Fibroblast of villous mesenchyme (primary cell): ENCODE data around the gene TMEM209. TPM values are rescaled to one million over a fixed set of nuclear protein-coding genes. Genes with fewer than 3 reads are reported as not detected.
"Not testable (repeated sequence)": the region's sequence is repeated elsewhere in the genome, so short reads cannot be mapped to it uniquely, and the experiment has no call there.

Source experiments
- DNase-seq: peaks from one replicate; pipeline ENCODE4 v3.0.0-alpha.2; 2010; ENCODE audit warnings: low read depth
- H3K4me3 ChIP-seq: 2 replicates; pipeline ENCODE4 v1.5.1; 2011; ENCODE audit warnings: low read depth, mild to moderate bottlenecking, low read length
- total RNA-seq: library from RNA; depleted of rRNA; stranded (reverse); fragments of >200 nt; gene quantifications from 2 replicates; pipeline ENCODE4 v1.2.3, GENCODE V29; 2012
- TF ChIP-seq, protein P1 (sequence below): IDR thresholded peaks from 2 replicates; pipeline ENCODE4 v1.5.1; 2012; ENCODE audit warnings: low read depth, mild to moderate bottlenecking, low read length; ENCODE audit not compliant: insufficient read depth

TMEM209 gene
- total RNA-seq, 1 donor: 16.4 TPM

DNA sequence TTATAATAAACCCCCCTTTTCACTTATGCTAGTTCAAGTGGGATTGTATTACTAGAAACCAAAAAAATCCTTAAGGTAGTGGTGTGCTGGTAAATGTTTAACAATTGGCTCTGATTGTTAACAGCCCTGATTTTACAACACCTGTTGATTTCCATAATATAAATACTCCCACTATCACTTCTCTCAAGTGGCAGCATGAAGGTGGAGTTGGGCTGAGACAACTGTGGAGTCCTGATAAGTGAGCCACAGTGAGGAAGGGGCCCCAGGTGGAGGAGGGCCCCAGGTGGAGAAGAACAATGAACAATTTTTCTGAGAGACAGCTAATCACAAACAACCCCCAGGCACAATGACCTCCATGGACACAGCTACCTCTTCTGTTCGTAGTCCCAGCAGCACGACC lies 28.9 kb upstream of the TMEM209 start:
- DNase-seq: no peak
- no peak overlapping the region for H3K4me3 ChIP-seq
- TF ChIP-seq, protein P1, sequence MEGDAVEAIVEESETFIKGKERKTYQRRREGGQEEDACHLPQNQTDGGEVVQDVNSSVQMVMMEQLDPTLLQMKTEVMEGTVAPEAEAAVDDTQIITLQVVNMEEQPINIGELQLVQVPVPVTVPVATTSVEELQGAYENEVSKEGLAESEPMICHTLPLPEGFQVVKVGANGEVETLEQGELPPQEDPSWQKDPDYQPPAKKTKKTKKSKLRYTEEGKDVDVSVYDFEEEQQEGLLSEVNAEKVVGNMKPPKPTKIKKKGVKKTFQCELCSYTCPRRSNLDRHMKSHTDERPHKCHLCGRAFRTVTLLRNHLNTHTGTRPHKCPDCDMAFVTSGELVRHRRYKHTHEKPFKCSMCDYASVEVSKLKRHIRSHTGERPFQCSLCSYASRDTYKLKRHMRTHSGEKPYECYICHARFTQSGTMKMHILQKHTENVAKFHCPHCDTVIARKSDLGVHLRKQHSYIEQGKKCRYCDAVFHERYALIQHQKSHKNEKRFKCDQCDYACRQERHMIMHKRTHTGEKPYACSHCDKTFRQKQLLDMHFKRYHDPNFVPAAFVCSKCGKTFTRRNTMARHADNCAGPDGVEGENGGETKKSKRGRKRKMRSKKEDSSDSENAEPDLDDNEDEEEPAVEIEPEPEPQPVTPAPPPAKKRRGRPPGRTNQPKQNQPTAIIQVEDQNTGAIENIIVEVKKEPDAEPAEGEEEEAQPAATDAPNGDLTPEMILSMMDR: no peak

DNA sequence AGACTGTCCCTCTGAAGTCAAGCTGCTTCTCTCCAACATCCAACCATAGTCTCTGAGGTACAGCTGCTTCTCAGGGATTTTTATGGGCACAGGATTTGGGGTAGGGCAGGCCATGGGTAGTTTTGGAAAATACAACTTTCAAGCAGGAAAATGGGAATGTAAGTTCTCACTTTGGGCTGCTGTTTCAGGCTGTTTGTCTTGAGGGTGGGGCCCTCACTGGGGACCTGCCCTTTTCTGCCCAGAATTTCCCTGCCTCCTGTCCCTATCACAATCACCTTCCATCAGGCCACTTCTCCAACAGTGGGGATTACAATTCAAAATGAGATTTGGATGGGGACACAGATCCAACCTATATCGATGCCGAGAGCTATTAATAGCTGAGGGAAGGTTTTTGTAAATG lies 27.0 kb upstream of the TMEM209 start:
- TF ChIP-seq, protein P1: no peak
- DNase-seq: no peak
- H3K4me3 ChIP-seq: no peak overlapping the region

DNA sequence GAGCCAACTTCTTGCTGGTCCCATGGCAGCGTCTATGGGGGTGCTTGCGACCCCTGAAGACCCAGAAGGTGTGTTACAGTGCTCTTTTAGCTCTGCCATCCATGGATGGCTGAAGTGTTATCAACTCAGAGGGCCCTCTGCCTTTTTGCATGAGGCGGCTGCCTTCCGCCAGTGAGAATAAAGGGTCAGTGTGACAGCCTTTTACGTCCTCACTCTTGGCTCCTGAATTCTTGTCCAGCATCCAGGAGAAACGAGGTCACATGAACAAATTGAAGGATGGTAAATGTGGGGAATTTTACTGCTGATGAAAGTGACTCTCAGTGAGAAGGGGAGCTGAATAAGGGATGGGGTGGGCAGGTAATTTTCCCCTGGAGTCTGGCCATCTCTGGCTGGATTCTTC lies 26.6 kb upstream of the TMEM209 start:
- TF ChIP-seq, protein P1: no peak
- H3K4me3 ChIP-seq: no peak overlapping the region
- no peak for DNase-seq

DNA sequence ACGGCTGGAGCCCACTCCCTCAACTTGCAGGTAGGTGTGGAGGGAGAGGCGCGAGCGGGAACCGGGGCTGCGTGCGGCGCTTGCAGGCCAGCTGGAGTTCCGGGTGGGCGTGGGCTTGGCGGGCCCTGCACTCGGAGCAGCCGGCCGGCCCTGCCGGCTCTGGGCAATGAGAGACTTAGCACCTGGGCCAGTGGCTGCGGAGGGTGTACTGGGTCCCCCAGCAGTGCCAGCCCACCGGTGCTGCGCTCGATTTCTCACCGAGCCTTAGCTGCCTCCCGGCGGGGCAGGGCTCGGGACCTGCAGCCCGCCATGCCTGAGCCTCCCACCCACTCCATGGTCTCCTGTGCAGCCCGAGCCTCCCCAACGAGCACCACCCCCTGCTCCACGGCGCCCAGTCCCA lies 24.8 kb upstream of the TMEM209 start:
- H3K4me3 ChIP-seq, DNase-seq: not testable (repeated sequence)

DNA sequence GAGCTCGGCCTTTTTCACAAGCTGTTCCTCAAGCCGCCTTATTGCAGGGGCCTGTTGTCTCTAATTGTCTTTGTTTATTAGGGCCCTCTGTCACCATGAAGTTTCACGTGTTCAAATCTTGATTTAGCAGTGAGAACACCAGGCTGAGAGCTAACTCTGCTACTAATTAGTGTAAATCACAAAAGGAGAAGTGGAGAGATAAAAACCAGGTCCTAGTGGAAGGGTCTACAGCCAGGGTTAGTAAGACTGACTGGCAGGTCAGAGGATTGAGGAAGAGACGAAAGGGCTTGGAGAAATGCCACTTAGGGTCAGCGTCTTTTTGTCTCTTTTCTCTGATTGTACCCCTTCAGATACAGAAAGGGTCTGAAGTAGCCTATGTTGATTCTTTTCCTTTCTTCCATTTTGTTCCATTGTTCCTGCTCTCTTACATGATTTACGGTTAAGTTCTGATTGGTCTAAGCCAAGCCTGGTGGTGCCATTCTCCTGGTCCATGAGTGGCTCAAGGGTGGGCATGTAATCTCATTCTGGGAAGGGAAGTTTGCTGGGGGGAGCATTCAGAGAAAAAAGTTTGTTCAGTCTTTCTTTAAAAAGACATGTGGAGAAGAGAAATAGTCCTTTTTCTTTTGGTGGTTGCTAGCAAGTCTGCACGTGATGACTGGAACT lies 23.8 kb upstream of the TMEM209 start:
- no peak overlapping the region for H3K4me3 ChIP-seq
- TF ChIP-seq, protein P1: no peak
- DNase-seq: no peak

DNA sequence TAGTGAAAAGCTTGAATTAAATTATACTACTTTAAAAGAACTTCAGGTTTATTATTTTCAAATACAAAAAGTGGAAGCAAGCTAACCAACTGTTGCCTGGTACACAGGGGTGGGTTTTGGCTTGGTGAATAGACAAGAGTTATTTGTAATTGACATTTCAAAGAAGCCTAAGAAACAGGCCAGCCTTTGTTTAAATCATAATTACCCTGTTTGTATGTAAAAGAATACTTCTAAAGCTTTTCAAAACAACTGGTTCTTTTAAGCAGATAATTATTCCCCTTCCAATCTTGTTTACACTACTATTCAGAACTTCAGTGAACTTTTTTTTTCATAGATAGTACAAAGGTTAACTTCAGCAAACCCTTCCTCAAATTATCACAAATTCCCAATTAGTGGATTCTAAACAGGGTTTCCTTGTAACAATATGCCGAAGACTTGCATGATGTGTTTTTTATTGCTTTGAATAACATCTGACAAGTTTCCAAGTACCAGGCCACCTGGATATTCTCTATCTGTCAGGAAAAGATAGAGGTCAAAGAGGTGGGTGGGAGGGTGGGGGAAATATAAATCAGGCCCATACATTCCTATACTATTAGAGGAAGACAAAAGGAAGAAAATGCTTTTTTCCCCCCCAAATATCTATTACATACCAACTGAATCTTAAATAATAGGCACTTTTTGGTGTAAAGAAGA lies 22.8 kb upstream of the TMEM209 start:
- DNase-seq: peak; percentile 42
- no peak overlapping the region for H3K4me3 ChIP-seq
- TF ChIP-seq, protein P1: no peak

DNA sequence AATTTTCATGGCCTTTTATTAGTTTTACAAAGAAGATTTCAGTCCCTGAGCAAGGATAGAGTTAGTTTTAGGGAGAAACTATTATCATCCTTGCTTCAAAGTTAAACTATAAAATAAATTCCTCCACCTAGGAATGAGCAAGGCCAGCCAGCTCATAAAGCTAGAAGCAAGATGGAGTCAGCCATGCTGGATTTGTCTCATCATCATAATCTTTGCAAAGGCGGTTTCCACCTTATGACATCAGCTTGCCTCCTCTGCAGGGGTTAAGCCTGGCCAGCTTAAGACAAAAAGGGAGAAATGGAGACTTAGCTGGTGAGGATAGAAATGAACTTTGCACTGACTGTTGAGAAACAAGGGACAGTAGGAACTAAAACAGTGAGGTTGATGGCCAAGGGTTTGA lies 21.1 kb upstream of the TMEM209 start:
- DNase-seq: no peak
- no peak overlapping the region for H3K4me3 ChIP-seq
- TF ChIP-seq, protein P1: no peak

DNA sequence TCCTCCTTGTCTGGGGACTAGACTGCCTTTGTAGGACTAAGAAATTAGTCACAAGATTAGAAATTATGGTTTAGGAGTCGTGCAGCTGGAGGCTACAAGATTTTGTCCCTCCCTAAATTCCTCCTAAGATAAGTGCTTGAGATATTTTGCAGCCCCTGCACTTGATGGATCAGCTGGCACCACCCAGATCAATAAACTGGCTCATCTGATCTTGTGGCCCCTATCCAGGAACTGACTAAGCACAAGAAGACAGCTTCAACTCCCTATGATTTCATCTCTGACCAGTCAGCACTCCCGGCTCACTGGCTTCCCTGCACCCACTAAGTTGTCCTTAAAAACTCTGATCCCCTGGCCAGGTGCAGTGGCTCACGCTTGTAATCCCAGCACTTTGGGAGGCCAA lies 19.7 kb upstream of the TMEM209 start:
- H3K4me3 ChIP-seq: not testable (repeated sequence)
- peak; percentile 98 for DNase-seq
